GM20431 (cell line): ENCODE results near the gene SLC9A8.

ENCODE experiments used
- in situ Hi-C: fragments of 300-500 bp; cut with MseI, MboI; formaldehyde crosslinking; loops from one replicate; pipeline ENCODE4 v1.15.0; 2020; ENCODE audit warnings: low sequenced_read_pairs; ENCODE audit not compliant: unreplicated experiment

SLC9A8 gene

GRCh38 chr20:49907405-49908257, 95.0 kb downstream of the SLC9A8 start:
- in situ Hi-C loops: no loop called here

GRCh38 chr20:49908258-49908565, 95.6 kb downstream of the SLC9A8 start:
- in situ Hi-C loops: no loop called here

GRCh38 chr20:49909499-49910339, 97.1 kb downstream of the SLC9A8 start:
- in situ Hi-C loops: no loop called here

- in situ Hi-C loops: no loop called here
These were observed 97.7 kb downstream of the SLC9A8 start for GRCh38 chr20:49910340-49910706.

GRCh38 chr20:49913399-49914047, 100.9 kb downstream of the SLC9A8 start:
- in situ Hi-C loops: no loop called here

- in situ Hi-C loops: no loop called here
These were observed 101.9 kb downstream of the SLC9A8 start for GRCh38 chr20:49914310-49915117.

- in situ Hi-C loops: no loop called here
These were observed 102.4 kb downstream of the SLC9A8 start for GRCh38 chr20:49915118-49915379.

- in situ Hi-C loops: no loop called here
These were observed 102.9 kb downstream of the SLC9A8 start, which contains the start of gene SPATA2 for GRCh38 chr20:49915380-49916145. SPATA2 (minus strand) TSS chr20:49915529; CDS start chr20:49908490, 7,039 bp downstream.

GRCh38 chr20:49916146-49917002, 103.7 kb downstream of the SLC9A8 start:
- in situ Hi-C loops: no loop called here

GRCh38 chr20:49918446-49918845, 105.8 kb downstream of the SLC9A8 start:
- in situ Hi-C loops: no loop called here

- in situ Hi-C loops: no loop called here
These were observed 106.4 kb downstream of the SLC9A8 start for GRCh38 chr20:49919009-49919408.

- in situ Hi-C loops: no loop called here
These were observed 106.8 kb downstream of the SLC9A8 start for GRCh38 chr20:49919461-49919860.

GRCh38 chr20:49924247-49924646, 111.6 kb downstream of the SLC9A8 start:
- in situ Hi-C loops: no loop called here

GRCh38 chr20:49925901-49926454, 113.3 kb downstream of the SLC9A8 start:
- in situ Hi-C loops: no loop called here

- in situ Hi-C loops: no loop called here
These were observed 115.9 kb downstream of the SLC9A8 start for GRCh38 chr20:49928411-49929141.

GRCh38 chr20:49929142-49929494, 116.5 kb downstream of the SLC9A8 start:
- in situ Hi-C loops: no loop called here

GRCh38 chr20:49935746-49936152, 123.1 kb downstream of the SLC9A8 start:
- in situ Hi-C loops: no loop called here
